Right lobe of liver (tissue), 4 donors: Measurements from ENCODE around the gene DPYSL3.

Experiments
- POLR2A ChIP-seq: fragments of 450-650 bp; IDR thresholded peaks from one replicate; pipeline ENCODE4 v1.6.1; 2017; ENCODE audit warnings: antibody characterized with exemption, mild to moderate bottlenecking
- TF ChIP-seq, protein P1 (sequence below), 4 donors: fragments of 200-600 bp in 3 of 4; fragments of 450-650 bp in 1 of 4; IDR thresholded peaks; one replicate each; pipeline versions ENCODE4 v1.5.1 to v1.8.0; 2016 to 2022; ENCODE audit warnings: antibody characterized with exemption in 4 of 4, mild to moderate bottlenecking in 2 of 4
- donor health status: DM: no; HTN: no; CAD: no.
- donor health status: DM: no; HTN: no; CAD: no.
- donor health status: DM: no; HTN: yes; CAD: no.

- TF ChIP-seq POLR2A = no peak
- TF ChIP-seq, protein P1, sequence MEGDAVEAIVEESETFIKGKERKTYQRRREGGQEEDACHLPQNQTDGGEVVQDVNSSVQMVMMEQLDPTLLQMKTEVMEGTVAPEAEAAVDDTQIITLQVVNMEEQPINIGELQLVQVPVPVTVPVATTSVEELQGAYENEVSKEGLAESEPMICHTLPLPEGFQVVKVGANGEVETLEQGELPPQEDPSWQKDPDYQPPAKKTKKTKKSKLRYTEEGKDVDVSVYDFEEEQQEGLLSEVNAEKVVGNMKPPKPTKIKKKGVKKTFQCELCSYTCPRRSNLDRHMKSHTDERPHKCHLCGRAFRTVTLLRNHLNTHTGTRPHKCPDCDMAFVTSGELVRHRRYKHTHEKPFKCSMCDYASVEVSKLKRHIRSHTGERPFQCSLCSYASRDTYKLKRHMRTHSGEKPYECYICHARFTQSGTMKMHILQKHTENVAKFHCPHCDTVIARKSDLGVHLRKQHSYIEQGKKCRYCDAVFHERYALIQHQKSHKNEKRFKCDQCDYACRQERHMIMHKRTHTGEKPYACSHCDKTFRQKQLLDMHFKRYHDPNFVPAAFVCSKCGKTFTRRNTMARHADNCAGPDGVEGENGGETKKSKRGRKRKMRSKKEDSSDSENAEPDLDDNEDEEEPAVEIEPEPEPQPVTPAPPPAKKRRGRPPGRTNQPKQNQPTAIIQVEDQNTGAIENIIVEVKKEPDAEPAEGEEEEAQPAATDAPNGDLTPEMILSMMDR (IDR thresholded peaks at IDR 0.05) = no peak
These were observed 28.4 kb upstream of the DPYSL3 start for GRCh38 chr5:147538236-147538635.
